Trophoblast cell (in vitro differentiated cells and primary cell): ENCODE measurements around the gene LRRN4.

Experiments used
- DNase-seq, 2 donors: peaks; one replicate each; pipeline ENCODE4 v3.0.0-alpha.2; 2016
- H2AFZ ChIP-seq: 2 replicates; pipeline ENCODE4 v1.6.1; 2013; ENCODE audit warnings: low read length, moderate library complexity, mild to moderate bottlenecking; ENCODE audit not compliant: insufficient read depth, poor library complexity
- H2AK5ac ChIP-seq: 2 replicates; pipeline ENCODE4 v1.6.1; 2013; ENCODE audit warnings: mild to moderate bottlenecking, low read length
- H2BK120ac ChIP-seq: 2 replicates; pipeline ENCODE4 v1.6.1; 2013; ENCODE audit warnings: low read length, mild to moderate bottlenecking, moderate library complexity; ENCODE audit not compliant: insufficient read depth, poor library complexity
- H2BK12ac ChIP-seq: 2 replicates; pipeline ENCODE4 v1.6.1; 2013; ENCODE audit warnings: mild to moderate bottlenecking, low read length, moderate library complexity
- H2BK5ac ChIP-seq: 2 replicates; pipeline ENCODE4 v1.6.1; 2013; ENCODE audit warnings: low read length, low read depth, moderate library complexity, mild to moderate bottlenecking; ENCODE audit not compliant: poor library complexity
- H3K14ac ChIP-seq: 2 replicates; pipeline ENCODE4 v1.6.1; 2013; ENCODE audit warnings: mild to moderate bottlenecking, low read length
- H3K18ac ChIP-seq: 2 replicates; pipeline ENCODE4 v1.6.1; 2013; ENCODE audit warnings: mild to moderate bottlenecking, low read length
- H3K23ac ChIP-seq: 2 replicates; pipeline ENCODE4 v1.6.1; 2013; ENCODE audit warnings: low read length
- H3K27ac ChIP-seq: 2 replicates; pipeline ENCODE4 v1.5.1; 2013; ENCODE audit warnings: low read depth, mild to moderate bottlenecking, inconsistent platforms, low read length, moderate library complexity
- H3K27me3 ChIP-seq: 2 replicates; pipeline ENCODE4 v1.6.1; 2013; ENCODE audit warnings: inconsistent platforms, mild to moderate bottlenecking, low read length, moderate library complexity; ENCODE audit not compliant: insufficient read depth
- H3K36me3 ChIP-seq, 2 experiments: 1 replicate in 1 of 2; 2 replicates in 1 of 2; pipeline ENCODE4 v1.6.1; 2013; ENCODE audit warnings: low read length in 2 of 2, mild to moderate bottlenecking in 2 of 2, moderate library complexity in 1 of 2; ENCODE audit not compliant: insufficient read depth in 2 of 2, control insufficient read depth in 1 of 2
- H3K4ac ChIP-seq: 2 replicates; pipeline ENCODE4 v1.6.1; 2013; ENCODE audit warnings: low read depth, mild to moderate bottlenecking, low read length, moderate library complexity
- H3K4me1 ChIP-seq, 2 experiments: 1 replicate in 1 of 2; 2 replicates in 1 of 2; pipeline ENCODE4 v1.6.1; 2013; ENCODE audit warnings: low read length in 2 of 2, mild to moderate bottlenecking in 2 of 2, moderate library complexity in 1 of 2; ENCODE audit not compliant: insufficient read depth in 2 of 2, control insufficient read depth in 1 of 2
- H3K4me2 ChIP-seq: 2 replicates; pipeline ENCODE4 v1.6.1; 2013; ENCODE audit warnings: inconsistent platforms, mild to moderate bottlenecking, low read length, moderate library complexity
- H3K4me3 ChIP-seq: 2 replicates; pipeline ENCODE4 v1.5.1; 2013; ENCODE audit warnings: mild to moderate bottlenecking, low read depth, low read length, inconsistent platforms
- H3K79me1 ChIP-seq: one replicate; pipeline ENCODE4 v1.6.1; 2013; ENCODE audit warnings: low read length
- H3K79me2 ChIP-seq: 2 replicates; pipeline ENCODE4 v1.6.1; 2013; ENCODE audit warnings: low read length, mild to moderate bottlenecking; ENCODE audit not compliant: control insufficient read depth, insufficient read depth, poor library complexity
- H3K9ac ChIP-seq: 2 replicates; pipeline ENCODE4 v1.6.1; 2013; ENCODE audit warnings: mild to moderate bottlenecking, low read length
- H3K9me3 ChIP-seq: 2 replicates; pipeline ENCODE4 v1.6.1; 2013; ENCODE audit warnings: low read depth, mild to moderate bottlenecking, control low read depth, inconsistent platforms, low read length; ENCODE audit not compliant: insufficient read depth
- H4K12ac ChIP-seq: 2 replicates; pipeline ENCODE4 v1.6.1; 2013; ENCODE audit warnings: low read depth, mild to moderate bottlenecking, low read length, moderate library complexity
- H4K8ac ChIP-seq: 2 replicates; pipeline ENCODE4 v1.6.1; 2013; ENCODE audit warnings: low read depth, mild to moderate bottlenecking, low read length, moderate library complexity
- H4K91ac ChIP-seq: one replicate; pipeline ENCODE4 v1.6.1; 2013; ENCODE audit warnings: low read depth, mild to moderate bottlenecking, low read length, moderate library complexity
- WGBS: extraction: QIAGEN DNeasy Blood & Tissue Kit; methylation state at CpG from one replicate; pipeline ENCODE4 v1.1.7; 2013; ENCODE audit warnings: missing lambda C conversion rate; ENCODE audit not compliant: insufficient read length, insufficient coverage; ENCODE audit errors: extremely low coverage; 5-methylcytosine and 5-hydroxymethylcytosine counted together

Gene LRRN4

DNA sequence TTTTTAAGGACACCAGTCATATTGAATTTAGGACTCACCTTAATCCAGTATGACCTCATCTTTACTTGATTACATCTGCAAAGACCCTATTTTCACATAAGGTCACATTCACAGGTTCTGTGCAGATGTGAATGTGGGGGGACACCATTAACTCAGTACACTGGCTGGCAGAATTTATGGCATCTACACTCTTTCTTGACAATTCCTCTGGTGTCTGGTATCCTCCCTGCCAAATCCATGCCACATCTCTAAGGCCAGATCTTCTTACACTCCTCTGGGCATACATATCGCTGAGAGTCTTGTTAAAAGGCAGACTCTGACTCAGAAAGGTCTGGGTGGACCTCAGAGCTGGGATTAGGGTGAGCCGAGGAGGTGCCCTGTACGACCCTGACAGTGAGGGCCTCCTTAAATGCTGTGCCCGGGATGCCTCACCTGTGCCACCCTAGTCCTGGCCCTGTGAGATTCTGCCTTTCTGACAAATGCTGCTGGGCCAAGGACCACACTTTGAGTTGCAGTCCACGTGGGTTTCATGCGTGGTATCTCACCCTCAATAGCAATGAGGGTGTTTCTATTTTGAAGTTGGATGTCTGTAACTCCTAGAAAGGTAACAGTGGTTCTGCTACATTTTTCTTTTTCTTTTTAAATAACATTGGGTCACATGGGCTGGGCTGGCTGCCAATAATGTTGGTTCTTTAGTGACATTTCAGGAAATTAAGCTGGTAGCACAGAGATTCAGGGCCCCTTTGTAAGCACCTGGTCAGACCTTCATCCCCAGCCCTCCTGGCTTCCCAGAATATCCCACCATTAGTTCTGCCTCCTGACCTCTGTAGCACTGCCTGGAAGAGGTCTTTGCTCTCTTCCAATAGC lies 17.2 kb upstream of the LRRN4 start:
- Histone ChIP-seq H3K27me3 (no peaks in the 10 kb centered on the region), H3K4me3 (no peak overlapping the region), H2BK12ac (no peak overlapping the region), H2AK5ac (no peak overlapping the region), H2BK120ac (no peak overlapping the region), H4K91ac (no peak overlapping the region), H3K27ac (no peak overlapping the region), H3K9me3 (peaks cover 2% of the 10 kb centered on the region), H3K79me1 (no peaks in the 10 kb centered on the region), H4K12ac (no peak overlapping the region), H3K36me3 (peaks cover 6 to 13% of the 10 kb centered on the region in 2 experiments), H3K23ac (no peak overlapping the region), H2AFZ (no peak overlapping the region), H3K14ac (no peak overlapping the region), H3K4ac (no peak overlapping the region), H4K8ac (no peak overlapping the region), H3K79me2 (no peaks in the 10 kb centered on the region), H3K18ac (no peak overlapping the region), H3K4me2 (no peak overlapping the region), H2BK5ac (no peak overlapping the region), H3K4me1 (peaks cover 0 to 2% of the 10 kb centered on the region in 2 experiments), H3K9ac (no peak overlapping the region)
- DNase-seq = no peak
- no CpG with 5 or more reads among the region's 6 CpGs for WGBS

DNA sequence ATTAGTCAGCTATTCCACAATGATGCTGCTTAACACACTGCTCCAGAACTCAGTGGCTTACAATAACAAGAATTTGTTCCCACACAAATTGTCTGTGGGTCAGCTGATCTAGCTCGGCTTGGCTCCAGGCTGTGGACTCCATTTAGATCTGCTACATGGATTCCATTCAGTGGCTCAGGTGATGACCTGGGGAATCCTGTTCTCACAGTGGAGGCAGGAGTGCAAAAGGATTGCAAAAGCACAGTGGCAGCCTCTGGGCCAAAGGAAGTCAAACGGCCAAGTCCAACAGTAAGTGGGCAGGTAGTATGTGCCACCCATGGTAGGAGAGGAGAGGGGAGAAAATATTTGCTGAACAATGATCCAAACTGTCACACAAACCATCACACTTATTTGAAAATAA lies 15.8 kb upstream of the LRRN4 start:
- Histone ChIP-seq H3K79me2 (no peaks in the 10 kb centered on the region), H3K4me1 (peaks cover 0 to 2% of the 10 kb centered on the region in 2 experiments), H3K4ac (no peak overlapping the region), H2BK120ac (no peak overlapping the region), H3K36me3 (peaks cover 4 to 9% of the 10 kb centered on the region in 2 experiments), H4K91ac (no peak overlapping the region), H3K14ac (no peak overlapping the region), H2BK12ac (no peak overlapping the region), H2BK5ac (no peak overlapping the region), H3K9me3 (peaks cover 2% of the 10 kb centered on the region), H3K18ac (no peak overlapping the region), H3K27me3 (no peaks in the 10 kb centered on the region), H3K4me2 (no peak overlapping the region), H2AK5ac (no peak overlapping the region), H3K4me3 (no peak overlapping the region), H3K79me1 (no peaks in the 10 kb centered on the region), H4K8ac (no peak overlapping the region), H2AFZ (no peak overlapping the region), H3K27ac (no peak overlapping the region), H3K23ac (no peak overlapping the region), H3K9ac (no peak overlapping the region), H4K12ac (no peak overlapping the region)
- WGBS = no CpG with 5 or more reads among the region's 2 CpGs
- DNase-seq = no peak

DNA sequence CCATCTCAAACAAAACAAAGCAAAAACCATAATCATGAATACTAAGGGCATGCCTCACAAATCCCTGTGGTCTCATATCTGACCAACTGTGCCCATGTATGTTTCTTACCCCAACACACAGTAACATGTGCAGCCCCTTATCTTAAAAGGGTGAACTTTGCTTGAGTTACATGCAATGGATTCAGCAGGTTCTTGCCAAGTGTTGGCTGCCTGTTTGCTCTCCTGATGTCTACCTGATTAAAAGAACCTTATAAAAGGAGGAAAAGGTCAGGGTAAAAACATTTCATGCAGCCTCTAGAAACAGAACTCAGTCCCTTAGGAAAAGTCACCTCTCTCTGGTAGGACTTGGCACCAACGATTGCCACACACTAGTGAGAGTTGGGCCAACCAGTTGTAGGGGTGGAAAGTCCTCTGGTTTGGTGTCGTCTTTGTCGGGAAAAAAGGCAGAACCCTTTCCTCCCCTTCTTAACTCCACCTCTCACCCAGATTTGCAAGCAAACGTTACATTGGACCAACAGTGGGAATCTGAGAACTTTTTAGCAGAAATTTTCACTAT lies 14.0 kb upstream of the LRRN4 start:
- H3K27me3 ChIP-seq = no peaks in the 10 kb centered on the region
- no peak overlapping the region for H3K4ac ChIP-seq
- no peak for DNase-seq
- WGBS = no CpG with 5 or more reads among the region's 4 CpGs
- H4K12ac ChIP-seq = no peak overlapping the region
- no peak overlapping the region for H2AK5ac ChIP-seq
- H3K9ac ChIP-seq = no peak overlapping the region
- peaks cover 4% of the 10 kb centered on the region in 2 experiments for H3K36me3 ChIP-seq
- no peak overlapping the region for H2BK120ac ChIP-seq
- no peak overlapping the region for H3K27ac ChIP-seq
- no peak overlapping the region for H4K8ac ChIP-seq
- no peak overlapping the region for H3K23ac ChIP-seq
- no peak overlapping the region for H2BK12ac ChIP-seq
- H2AFZ ChIP-seq = no peak overlapping the region
- H4K91ac ChIP-seq = no peak overlapping the region
- no peak overlapping the region for H3K18ac ChIP-seq
- H2BK5ac ChIP-seq = no peak overlapping the region
- H3K79me1 ChIP-seq = no peaks in the 10 kb centered on the region
- H3K14ac ChIP-seq = no peak overlapping the region
- peaks cover 2% of the 10 kb centered on the region for H3K9me3 ChIP-seq
- H3K79me2 ChIP-seq = no peaks in the 10 kb centered on the region
- H3K4me2 ChIP-seq = no peak overlapping the region
- no peak overlapping the region for H3K4me3 ChIP-seq
- H3K4me1 ChIP-seq = no peaks in the 10 kb centered on the region

DNA sequence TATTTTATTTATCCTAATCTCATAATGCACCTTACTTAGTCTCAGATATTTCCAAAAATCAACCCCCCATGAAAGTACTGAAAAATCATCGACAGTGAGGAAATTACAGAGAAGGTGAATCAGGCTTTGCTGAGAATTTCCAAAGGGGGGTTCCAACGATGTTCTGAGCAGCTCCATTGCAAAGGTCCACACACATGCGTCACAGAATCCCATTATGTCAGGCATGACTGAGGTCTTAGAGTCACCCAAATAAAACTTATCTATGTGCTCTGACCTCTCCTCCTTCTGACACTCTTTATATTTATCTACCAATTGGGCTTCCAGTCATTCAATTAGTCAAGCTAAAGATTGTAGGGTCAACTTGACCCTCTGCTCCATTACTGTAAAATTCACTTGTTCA lies 12.7 kb upstream of the LRRN4 start:
- no peak overlapping the region for H3K4me2 ChIP-seq
- no peak overlapping the region for H2BK12ac ChIP-seq
- no peak overlapping the region for H3K23ac ChIP-seq
- no peaks in the 10 kb centered on the region for H3K27me3 ChIP-seq
- no peak overlapping the region for H2BK120ac ChIP-seq
- no peak overlapping the region for H4K8ac ChIP-seq
- no CpG with 5 or more reads among the region's 3 CpGs for WGBS
- no peaks in the 10 kb centered on the region for H3K79me1 ChIP-seq
- H3K4ac ChIP-seq = no peak overlapping the region
- H3K9me3 ChIP-seq = peaks cover 2% of the 10 kb centered on the region
- no peak overlapping the region for H4K12ac ChIP-seq
- H3K14ac ChIP-seq = no peak overlapping the region
- peaks cover 2 to 4% of the 10 kb centered on the region in 2 experiments for H3K36me3 ChIP-seq
- no peak for DNase-seq
- no peaks in the 10 kb centered on the region for H3K79me2 ChIP-seq
- H2AK5ac ChIP-seq = no peak overlapping the region
- no peaks in the 10 kb centered on the region for H3K4me1 ChIP-seq
- H2AFZ ChIP-seq = no peak overlapping the region
- H2BK5ac ChIP-seq = no peak overlapping the region
- H3K4me3 ChIP-seq = no peak overlapping the region
- no peak overlapping the region for H3K9ac ChIP-seq
- H4K91ac ChIP-seq = no peak overlapping the region
- H3K18ac ChIP-seq = no peak overlapping the region
- H3K27ac ChIP-seq = no peak overlapping the region
